Glomerular visceral epithelial cell (primary cell): ENCODE data around the gene MEIS1.

ENCODE experiments used
- DNase-seq: peaks from one replicate; pipeline ENCODE4 v3.0.0-alpha.2; 2016; ENCODE audit errors: extremely low spot score

MEIS1 gene

GRCh38 chr2:66443979-66444861, 9.3 kb downstream of the MEIS1 start:
- no peak for DNase-seq

- DNase-seq, result no peak
Measured at GRCh38 chr2:66445076-66445924, 10.4 kb downstream of the MEIS1 start.

GRCh38 chr2:66445925-66446871, 11.3 kb downstream of the MEIS1 start:
- DNase-seq, result no peak

GRCh38 chr2:66446941-66447340, 12.0 kb downstream of the MEIS1 start:
- DNase-seq, result no peak

- DNase-seq, result no peak
Measured at GRCh38 chr2:66447677-66448076, 12.8 kb downstream of the MEIS1 start.

GRCh38 chr2:66448136-66448991, 13.4 kb downstream of the MEIS1 start:
- no peak for DNase-seq

- DNase-seq, result no peak
Measured at GRCh38 chr2:66452214-66452613, 17.3 kb downstream of the MEIS1 start.

- no peak for DNase-seq
Measured at GRCh38 chr2:66452917-66453316, 18.0 kb downstream of the MEIS1 start.

GRCh38 chr2:66455490-66455889, 20.6 kb downstream of the MEIS1 start:
- no peak for DNase-seq

GRCh38 chr2:66456183-66457041, 21.5 kb downstream of the MEIS1 start:
- DNase-seq, result no peak

- DNase-seq, result no peak
Measured at GRCh38 chr2:66457545-66457944, 22.6 kb downstream of the MEIS1 start.

GRCh38 chr2:66460031-66460430, 25.1 kb downstream of the MEIS1 start:
- DNase-seq, result no peak

- no peak for DNase-seq
Measured at GRCh38 chr2:66461001-66461663, 26.2 kb downstream of the MEIS1 start.

- no peak for DNase-seq
Measured at GRCh38 chr2:66461664-66462500, 27.0 kb downstream of the MEIS1 start.

- DNase-seq, result no peak
Measured at GRCh38 chr2:66462501-66462825, 27.5 kb downstream of the MEIS1 start.

GRCh38 chr2:66463206-66463755, 28.4 kb downstream of the MEIS1 start:
- DNase-seq, result no peak

GRCh38 chr2:66464930-66465637, 30.2 kb downstream of the MEIS1 start:
- DNase-seq, result no peak
